HTR-8/SVneo (cell line): ENCODE results near the gene MB21D2.
"Not testable (repeated sequence)": the region's sequence is repeated elsewhere in the genome, so short reads cannot be mapped to it uniquely, and the experiment has no call there.

Experiments
- DNase-seq: peaks from one replicate; pipeline ENCODE4 v3.0.0; 2011; ENCODE audit warnings: low spot score, mixed read lengths; ENCODE audit not compliant: insufficient read length
- FAIRE-seq: peaks from 2 replicates; lab custom pipeline; 2011; peaks lifted over from hg19 to GRCh38; lab: Jason Lieb, UNC

The MB21D2 gene

GRCh38 chr3:192917404-192918274, at the start of gene MB21D2:
MB21D2 (minus strand) TSS chr3:192917856; CDS start chr3:192917840, 16 bp downstream.
- FAIRE-seq = peak; percentile 20
- DNase-seq = peak; percentile 75

- not testable (repeated sequence) for DNase-seq, FAIRE-seq
Measured at GRCh38 chr3:192964959-192965719, 47.5 kb upstream of the MB21D2 start.

- DNase-seq (no peak), FAIRE-seq (no peak)
Measured at GRCh38 chr3:192959773-192960172, 42.1 kb upstream of the MB21D2 start.

GRCh38 chr3:192958219-192958872, 40.7 kb upstream of the MB21D2 start:
- no peak for FAIRE-seq

GRCh38 chr3:192957441-192958021, 39.9 kb upstream of the MB21D2 start:
- peak; percentile 48 for FAIRE-seq

More at GRCh38 chr3:192958219-192958872, 40.7 kb upstream of the MB21D2 start:
- DNase-seq = no peak

GRCh38 chr3:192953926-192954325, 36.3 kb upstream of the MB21D2 start:
- DNase-seq (no peak), FAIRE-seq (no peak)

More at GRCh38 chr3:192957441-192958021, 39.9 kb upstream of the MB21D2 start:
- no peak for DNase-seq

- DNase-seq = no peak
- no peak for FAIRE-seq
Measured at GRCh38 chr3:192947421-192947820, 29.8 kb upstream of the MB21D2 start.

- no peak for FAIRE-seq
- no peak for DNase-seq
Measured at GRCh38 chr3:192943393-192943792, 25.7 kb upstream of the MB21D2 start.

GRCh38 chr3:192942625-192943024, 25.0 kb upstream of the MB21D2 start:
- DNase-seq (no peak), FAIRE-seq (no peak)

- no peak for DNase-seq
- FAIRE-seq = no peak
Measured at GRCh38 chr3:192940129-192940528, 22.5 kb upstream of the MB21D2 start.

- DNase-seq = no peak
- FAIRE-seq = no peak
Measured at GRCh38 chr3:192935441-192935840, 17.8 kb upstream of the MB21D2 start.

GRCh38 chr3:192933779-192934460, 16.3 kb upstream of the MB21D2 start:
- DNase-seq = no peak

GRCh38 chr3:192933259-192933658, 15.6 kb upstream of the MB21D2 start:
- DNase-seq (no peak), FAIRE-seq (no peak)

More at GRCh38 chr3:192933779-192934460, 16.3 kb upstream of the MB21D2 start:
- FAIRE-seq = no peak

GRCh38 chr3:192931825-192932224, 14.2 kb upstream of the MB21D2 start:
- DNase-seq (no peak), FAIRE-seq (no peak)

GRCh38 chr3:192930577-192930976, 12.9 kb upstream of the MB21D2 start:
- FAIRE-seq = no peak
- DNase-seq = no peak

GRCh38 chr3:192929755-192930547, 12.3 kb upstream of the MB21D2 start:
- no peak for DNase-seq
- no peak for FAIRE-seq

GRCh38 chr3:192929146-192929545, 11.5 kb upstream of the MB21D2 start:
- no peak for DNase-seq
- FAIRE-seq = no peak

GRCh38 chr3:192928720-192929119, 11.1 kb upstream of the MB21D2 start:
- FAIRE-seq = no peak
- DNase-seq = no peak

GRCh38 chr3:192928016-192928415, 10.4 kb upstream of the MB21D2 start:
- FAIRE-seq = no peak
- DNase-seq = no peak
